GM23338 (cell line): ENCODE results near the gene ST3GAL4.

ENCODE experiments used
- EZH2 ChIP-seq: fragments of 200-600 bp; sonication (generic); IDR thresholded peaks from one replicate; pipeline ENCODE4 v1.8.0; 2017; ENCODE audit warnings: antibody characterized with exemption, mild to moderate bottlenecking, low read depth; ENCODE audit not compliant: unreplicated experiment
- EZH2phosphoT487 ChIP-seq: fragments of 200-600 bp; sonication (generic); IDR thresholded peaks from one replicate; pipeline ENCODE4 v1.8.1; 2018; ENCODE audit warnings: antibody characterized with exemption; ENCODE audit not compliant: unreplicated experiment
- JUNB ChIP-seq: IDR thresholded peaks from one replicate; pipeline ENCODE4 v1.6.1; 2016; ENCODE audit warnings: antibody characterized with exemption; ENCODE audit not compliant: unreplicated experiment
- NANOG ChIP-seq: IDR thresholded peaks from 2 replicates; pipeline ENCODE4 v1.6.1; 2016; ENCODE audit warnings: antibody characterized with exemption, borderline replicate concordance
- POLR2AphosphoS5 ChIP-seq: IDR thresholded peaks from 2 replicates; pipeline ENCODE4 v1.6.1; 2016; ENCODE audit warnings: antibody characterized with exemption, low read depth
- STAT1 ChIP-seq: IDR thresholded peaks from one replicate; pipeline ENCODE4 v1.6.1; 2016; ENCODE audit warnings: antibody characterized with exemption; ENCODE audit not compliant: unreplicated experiment
- TF ChIP-seq, protein P1 (sequence below), 2 experiments: fragments of 200-600 bp in 1 of 2; sonication (generic) in 1 of 2; conservative IDR thresholded peaks; 2 replicates each; pipeline versions ENCODE4 v1.5.1 to v1.6.1; 2016 to 2017; ENCODE audit warnings: antibody characterized with exemption in 2 of 2, low read depth in 2 of 2, mild to moderate bottlenecking in 2 of 2, moderate library complexity in 1 of 2
- TF ChIP-seq, protein P2 (sequence below): IDR thresholded peaks from one replicate; pipeline ENCODE4 v1.6.1; 2018; ENCODE audit warnings: antibody characterized with exemption; ENCODE audit not compliant: unreplicated experiment

DNA sequence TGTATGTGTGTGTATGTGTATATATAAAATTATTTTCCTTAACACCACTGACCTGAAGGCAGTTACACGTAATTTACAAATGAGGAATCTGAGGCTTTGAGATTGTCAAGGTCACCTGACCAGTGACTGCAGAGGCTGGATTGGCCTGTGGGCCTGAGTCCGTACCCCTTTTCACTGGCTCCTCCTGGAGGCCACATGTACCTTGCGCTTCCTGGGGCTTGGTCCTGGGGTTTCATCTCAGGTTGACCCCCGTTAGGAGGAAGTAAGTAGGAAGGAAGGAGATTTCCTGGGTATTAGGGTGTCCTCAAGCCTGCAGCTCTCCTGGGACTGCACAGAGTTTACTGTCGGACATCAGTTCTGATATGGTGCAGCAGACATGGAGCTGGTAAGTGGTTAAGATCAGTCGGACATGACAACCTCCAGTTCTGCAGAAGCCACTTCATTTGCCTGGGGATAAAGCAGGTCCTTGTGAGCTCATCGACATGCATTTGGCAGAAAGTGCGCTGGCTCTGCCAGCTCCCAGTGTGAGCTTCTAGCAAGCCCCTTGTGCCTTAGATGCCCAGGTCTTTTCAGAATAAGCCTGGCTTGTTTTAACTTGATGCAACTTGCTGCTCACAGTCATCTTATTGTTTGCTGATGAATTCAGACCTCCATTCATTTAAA is 36.6 kb downstream of the ST3GAL4 start:
- TF ChIP-seq, protein P1, sequence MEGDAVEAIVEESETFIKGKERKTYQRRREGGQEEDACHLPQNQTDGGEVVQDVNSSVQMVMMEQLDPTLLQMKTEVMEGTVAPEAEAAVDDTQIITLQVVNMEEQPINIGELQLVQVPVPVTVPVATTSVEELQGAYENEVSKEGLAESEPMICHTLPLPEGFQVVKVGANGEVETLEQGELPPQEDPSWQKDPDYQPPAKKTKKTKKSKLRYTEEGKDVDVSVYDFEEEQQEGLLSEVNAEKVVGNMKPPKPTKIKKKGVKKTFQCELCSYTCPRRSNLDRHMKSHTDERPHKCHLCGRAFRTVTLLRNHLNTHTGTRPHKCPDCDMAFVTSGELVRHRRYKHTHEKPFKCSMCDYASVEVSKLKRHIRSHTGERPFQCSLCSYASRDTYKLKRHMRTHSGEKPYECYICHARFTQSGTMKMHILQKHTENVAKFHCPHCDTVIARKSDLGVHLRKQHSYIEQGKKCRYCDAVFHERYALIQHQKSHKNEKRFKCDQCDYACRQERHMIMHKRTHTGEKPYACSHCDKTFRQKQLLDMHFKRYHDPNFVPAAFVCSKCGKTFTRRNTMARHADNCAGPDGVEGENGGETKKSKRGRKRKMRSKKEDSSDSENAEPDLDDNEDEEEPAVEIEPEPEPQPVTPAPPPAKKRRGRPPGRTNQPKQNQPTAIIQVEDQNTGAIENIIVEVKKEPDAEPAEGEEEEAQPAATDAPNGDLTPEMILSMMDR (conservative IDR thresholded peaks at IDR 0.05; ENCODE audit: low read depth in 2 of 2): peak; percentile 50 to 75
- TF ChIP-seq, protein P2, sequence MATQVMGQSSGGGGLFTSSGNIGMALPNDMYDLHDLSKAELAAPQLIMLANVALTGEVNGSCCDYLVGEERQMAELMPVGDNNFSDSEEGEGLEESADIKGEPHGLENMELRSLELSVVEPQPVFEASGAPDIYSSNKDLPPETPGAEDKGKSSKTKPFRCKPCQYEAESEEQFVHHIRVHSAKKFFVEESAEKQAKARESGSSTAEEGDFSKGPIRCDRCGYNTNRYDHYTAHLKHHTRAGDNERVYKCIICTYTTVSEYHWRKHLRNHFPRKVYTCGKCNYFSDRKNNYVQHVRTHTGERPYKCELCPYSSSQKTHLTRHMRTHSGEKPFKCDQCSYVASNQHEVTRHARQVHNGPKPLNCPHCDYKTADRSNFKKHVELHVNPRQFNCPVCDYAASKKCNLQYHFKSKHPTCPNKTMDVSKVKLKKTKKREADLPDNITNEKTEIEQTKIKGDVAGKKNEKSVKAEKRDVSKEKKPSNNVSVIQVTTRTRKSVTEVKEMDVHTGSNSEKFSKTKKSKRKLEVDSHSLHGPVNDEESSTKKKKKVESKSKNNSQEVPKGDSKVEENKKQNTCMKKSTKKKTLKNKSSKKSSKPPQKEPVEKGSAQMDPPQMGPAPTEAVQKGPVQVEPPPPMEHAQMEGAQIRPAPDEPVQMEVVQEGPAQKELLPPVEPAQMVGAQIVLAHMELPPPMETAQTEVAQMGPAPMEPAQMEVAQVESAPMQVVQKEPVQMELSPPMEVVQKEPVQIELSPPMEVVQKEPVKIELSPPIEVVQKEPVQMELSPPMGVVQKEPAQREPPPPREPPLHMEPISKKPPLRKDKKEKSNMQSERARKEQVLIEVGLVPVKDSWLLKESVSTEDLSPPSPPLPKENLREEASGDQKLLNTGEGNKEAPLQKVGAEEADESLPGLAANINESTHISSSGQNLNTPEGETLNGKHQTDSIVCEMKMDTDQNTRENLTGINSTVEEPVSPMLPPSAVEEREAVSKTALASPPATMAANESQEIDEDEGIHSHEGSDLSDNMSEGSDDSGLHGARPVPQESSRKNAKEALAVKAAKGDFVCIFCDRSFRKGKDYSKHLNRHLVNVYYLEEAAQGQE: no peak
- TF ChIP-seq EZH2phosphoT487: no peak
- TF ChIP-seq NANOG: no peak
- TF ChIP-seq JUNB: no peak
- TF ChIP-seq POLR2AphosphoS5: no peak
- TF ChIP-seq EZH2: no peak
- no peak for TF ChIP-seq STAT1
